Endodermal cell (in vitro differentiated cells): ENCODE data around the gene FUNDC1. TPM values are rescaled to one million over a fixed set of nuclear protein-coding genes. Genes with fewer than 3 reads are reported as not detected.

Experiments used
- DNase-seq: peaks from one replicate; pipeline ENCODE4 v3.0.0-alpha.2; 2017
- H3K27ac ChIP-seq: 2 replicates; pipeline ENCODE4 v1.5.1; 2013; ENCODE audit warnings: mild to moderate bottlenecking, low read depth, low read length, moderate library complexity
- H3K27me3 ChIP-seq: 2 replicates; pipeline ENCODE4 v1.6.1; 2013; ENCODE audit warnings: mild to moderate bottlenecking, low read length, moderate library complexity; ENCODE audit not compliant: insufficient read depth, control insufficient read depth, poor library complexity, severe bottlenecking
- H3K36me3 ChIP-seq: 2 replicates; pipeline ENCODE4 v1.7.0; 2013; ENCODE audit warnings: mild to moderate bottlenecking, low read length, moderate library complexity; ENCODE audit not compliant: control insufficient read depth, insufficient read depth
- H3K4me1 ChIP-seq: one replicate; pipeline ENCODE4 v1.7.0; 2013; ENCODE audit warnings: low read length; ENCODE audit not compliant: control insufficient read depth, insufficient read depth
- H3K4me3 ChIP-seq: 2 replicates; pipeline ENCODE4 v1.5.1; 2013; ENCODE audit warnings: mild to moderate bottlenecking, low read length, moderate library complexity
- H3K9ac ChIP-seq: 2 replicates; pipeline ENCODE4 v1.6.1; 2013; ENCODE audit warnings: mild to moderate bottlenecking, low read length, moderate library complexity; ENCODE audit not compliant: poor library complexity, severe bottlenecking; ENCODE audit errors: extremely low read depth
- H3K9me3 ChIP-seq: 2 replicates; pipeline ENCODE4 v1.6.1; 2013; ENCODE audit warnings: mild to moderate bottlenecking, low read length, moderate library complexity; ENCODE audit not compliant: control insufficient read depth
- H3K27ac Mint-ChIP-seq: 2 replicates; pipeline ENCODE4 v1.8.0; 2020; ENCODE audit warnings: mixed read lengths
- H3K27me3 Mint-ChIP-seq: 2 replicates; pipeline ENCODE4 v1.8.0; 2021; ENCODE audit warnings: mild to moderate bottlenecking, mixed read lengths; ENCODE audit not compliant: insufficient read depth
- H3K36me3 Mint-ChIP-seq: 2 replicates; pipeline ENCODE4 v1.8.0; 2020; ENCODE audit warnings: low read depth, mixed read lengths
- H3K4me1 Mint-ChIP-seq: 2 replicates; pipeline ENCODE4 v1.8.0; 2020; ENCODE audit warnings: mixed read lengths
- H3K4me3 Mint-ChIP-seq: 2 replicates; pipeline ENCODE4 v1.8.0; 2020; ENCODE audit warnings: mild to moderate bottlenecking, moderate library complexity, mixed read lengths
- H3K9me3 Mint-ChIP-seq: 2 replicates; pipeline ENCODE4 v1.8.0; 2020; ENCODE audit warnings: mild to moderate bottlenecking, mixed read lengths
- WGBS, 2 experiments: methylation state at CpG; one replicate each; pipeline versions ENCODE4 v1.1.5 to v1.1.7; 2013; ENCODE audit warnings: missing lambda C conversion rate in 2 of 2, mixed read lengths in 1 of 2; ENCODE audit not compliant: insufficient coverage in 1 of 2, insufficient read length in 1 of 2; 5-methylcytosine and 5-hydroxymethylcytosine counted together
- total RNA-seq, 2 donors: library from RNA; stranded (reverse); fragmentation: NEBNext Ultra II Directional in 1 of 2; extraction: Animal tissue kit (Norgen Biotek cat#: 25700) in 1 of 2; gene quantifications; 2 replicates in 1 of 2; 3 replicates in 1 of 2; pipeline ENCODE4 v1.2.1, GENCODE V29; 2021
- TF ChIP-seq, protein P1 (sequence below): fragments of 200-600 bp; sonication (generic); conservative IDR thresholded peaks from 2 replicates; pipeline ENCODE4 v1.5.0; 2021; ENCODE audit warnings: antibody characterized with exemption, mild to moderate bottlenecking

The FUNDC1 gene
- total RNA-seq, 2 donors from 2014 or later = 19.3 to 21.6 TPM

DNA sequence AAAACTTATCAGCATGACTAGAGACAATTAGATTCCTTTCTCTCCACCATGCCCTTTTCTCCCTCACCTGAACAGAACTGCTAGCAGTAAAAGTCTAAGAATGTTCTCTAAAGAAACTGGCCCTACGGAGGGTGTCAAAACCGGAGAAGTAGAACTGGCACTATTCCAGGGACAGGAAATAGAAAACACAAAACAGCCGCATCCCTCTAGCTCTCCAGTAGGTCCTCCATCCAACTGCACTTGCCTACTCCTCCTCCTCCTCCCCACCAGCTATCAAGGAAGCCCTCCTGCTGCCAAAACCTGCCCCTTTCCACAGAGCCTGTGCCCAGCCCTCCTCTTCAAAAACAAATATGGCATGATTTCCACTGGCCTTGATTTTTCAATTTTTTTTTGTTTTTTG, 28.4 kb downstream of the FUNDC1 start:
- Mint-ChIP-seq H3K36me3 (peaks cover 8% of the 10 kb centered on the region), H3K9me3 (peaks cover 40% of the 10 kb centered on the region), H3K4me1 (no peaks in the 10 kb centered on the region), H3K4me3 (no peak overlapping the region), H3K27ac (no peak overlapping the region), H3K27me3 (no peaks in the 10 kb centered on the region)
- 88% methylated on average over 2 of the region's 3 CpGs; no CpG with 5 or more reads in 1 of the 2 experiments for WGBS, 2 experiments
- Histone ChIP-seq H3K4me1 (no peaks in the 10 kb centered on the region), H3K9ac (no peak overlapping the region), H3K4me3 (no peak overlapping the region), H3K27me3 (no peaks in the 10 kb centered on the region), H3K36me3 (no peaks in the 10 kb centered on the region), H3K27ac (no peak overlapping the region), H3K9me3 (no peaks in the 10 kb centered on the region)
- TF ChIP-seq, protein P1, sequence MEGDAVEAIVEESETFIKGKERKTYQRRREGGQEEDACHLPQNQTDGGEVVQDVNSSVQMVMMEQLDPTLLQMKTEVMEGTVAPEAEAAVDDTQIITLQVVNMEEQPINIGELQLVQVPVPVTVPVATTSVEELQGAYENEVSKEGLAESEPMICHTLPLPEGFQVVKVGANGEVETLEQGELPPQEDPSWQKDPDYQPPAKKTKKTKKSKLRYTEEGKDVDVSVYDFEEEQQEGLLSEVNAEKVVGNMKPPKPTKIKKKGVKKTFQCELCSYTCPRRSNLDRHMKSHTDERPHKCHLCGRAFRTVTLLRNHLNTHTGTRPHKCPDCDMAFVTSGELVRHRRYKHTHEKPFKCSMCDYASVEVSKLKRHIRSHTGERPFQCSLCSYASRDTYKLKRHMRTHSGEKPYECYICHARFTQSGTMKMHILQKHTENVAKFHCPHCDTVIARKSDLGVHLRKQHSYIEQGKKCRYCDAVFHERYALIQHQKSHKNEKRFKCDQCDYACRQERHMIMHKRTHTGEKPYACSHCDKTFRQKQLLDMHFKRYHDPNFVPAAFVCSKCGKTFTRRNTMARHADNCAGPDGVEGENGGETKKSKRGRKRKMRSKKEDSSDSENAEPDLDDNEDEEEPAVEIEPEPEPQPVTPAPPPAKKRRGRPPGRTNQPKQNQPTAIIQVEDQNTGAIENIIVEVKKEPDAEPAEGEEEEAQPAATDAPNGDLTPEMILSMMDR = no peak
- DNase-seq = no peak

DNA sequence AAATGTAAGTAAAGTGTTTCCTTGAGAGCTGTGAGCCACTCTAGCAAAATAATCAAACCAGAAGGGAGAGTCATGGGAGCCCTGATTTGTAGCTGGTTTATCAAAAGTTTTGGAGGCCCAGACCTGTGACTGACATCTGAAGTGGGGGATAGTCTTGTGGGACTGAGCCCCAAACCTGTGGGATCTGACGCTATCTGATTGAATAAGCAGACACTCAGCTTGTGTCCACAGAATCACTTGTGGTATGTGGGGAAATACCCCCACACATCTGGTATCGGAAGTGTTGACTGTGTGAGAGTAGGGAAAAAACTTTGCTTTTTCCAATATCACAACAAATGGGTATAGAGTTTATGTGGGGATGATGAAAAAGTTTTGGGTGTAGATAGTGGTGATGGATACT, 35.4 kb downstream of the FUNDC1 start:
- no peak overlapping the region for H3K27ac Mint-ChIP-seq
- Histone ChIP-seq H3K4me3 (no peak overlapping the region), H3K36me3 (no peaks in the 10 kb centered on the region), H3K27me3 (no peaks in the 10 kb centered on the region), H3K27ac (no peak overlapping the region), H3K9ac (no peak overlapping the region), H3K4me1 (no peaks in the 10 kb centered on the region), H3K9me3 (no peaks in the 10 kb centered on the region)
- H3K9me3 Mint-ChIP-seq = peaks cover 32% of the 10 kb centered on the region
- WGBS, 2 experiments = 71% methylated on average over 1 of the region's 2 CpGs; no CpG with 5 or more reads in 1 of the 2 experiments
- DNase-seq = no peak
- no peaks in the 10 kb centered on the region for H3K27me3 Mint-ChIP-seq
- H3K4me1 Mint-ChIP-seq = peaks cover 9% of the 10 kb centered on the region
- H3K4me3 Mint-ChIP-seq = no peak overlapping the region
- H3K36me3 Mint-ChIP-seq = no peaks in the 10 kb centered on the region
- TF ChIP-seq, protein P1 = no peak

DNA sequence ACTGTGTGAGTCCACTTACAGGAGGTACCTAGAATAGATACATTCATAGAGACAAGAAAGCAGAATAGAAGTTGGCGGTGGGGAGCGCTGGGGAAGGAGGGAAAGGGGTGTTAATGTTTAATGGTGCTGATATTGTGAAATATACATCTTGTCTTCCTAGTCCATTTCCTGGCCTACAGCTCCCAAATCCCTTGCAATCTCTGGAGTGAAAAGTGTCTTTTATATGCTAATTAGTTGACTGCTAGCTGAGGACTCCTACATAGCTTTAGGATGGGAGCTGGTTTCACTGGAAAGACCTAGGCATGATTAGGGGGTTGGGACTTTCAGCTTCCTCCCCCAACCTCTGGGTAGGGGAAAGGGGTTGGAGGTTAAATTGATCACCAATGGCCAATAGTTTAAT, 36.0 kb downstream of the FUNDC1 start:
- DNase-seq = no peak
- no peak overlapping the region for H3K27ac Mint-ChIP-seq

More for the DNA sequence above, 36.0 kb downstream of the FUNDC1 start:
- Histone ChIP-seq H3K9me3 (no peaks in the 10 kb centered on the region), H3K9ac (no peak overlapping the region), H3K27ac (no peak overlapping the region), H3K4me1 (no peaks in the 10 kb centered on the region), H3K36me3 (no peaks in the 10 kb centered on the region), H3K4me3 (no peak overlapping the region), H3K27me3 (no peaks in the 10 kb centered on the region)
- Mint-ChIP-seq H3K9me3 (peaks cover 34% of the 10 kb centered on the region), H3K27me3 (no peaks in the 10 kb centered on the region), H3K36me3 (no peaks in the 10 kb centered on the region), H3K4me1 (peaks cover 9% of the 10 kb centered on the region), H3K4me3 (no peak overlapping the region)
- TF ChIP-seq, protein P1 = no peak
- 90% methylated on average over 2 of the region's 2 CpGs; no CpG with 5 or more reads in 1 of the 2 experiments for WGBS, 2 experiments
